SK-N-SH (cell line): ENCODE measurements around the gene LPP.

Experiments
- CHD2 ChIP-seq: fragments of 150-350 bp; IDR thresholded peaks from 2 replicates; pipeline ENCODE4 v1.6.1; 2018; ENCODE audit warnings: low read length; ENCODE audit not compliant: partially characterized antibody
- CTCF ChIP-seq: fragments of 200-600 bp; sonication (generic); IDR thresholded peaks from 2 replicates; pipeline ENCODE4 v1.6.1; 2017; ENCODE audit warnings: antibody characterized with exemption, mild to moderate bottlenecking, moderate library complexity
- EP300 ChIP-seq, 2 experiments: IDR thresholded peaks; 2 replicates each; pipeline versions ENCODE4 v1.4.0 to v1.6.1; 2012; ENCODE audit warnings: borderline replicate concordance in 1 of 2, low read depth in 1 of 2, low read length in 1 of 2
- EZH2phosphoT487 ChIP-seq: fragments of 200-600 bp; sonication (generic); IDR thresholded peaks from 2 replicates; pipeline ENCODE4 v1.6.1; 2017; ENCODE audit warnings: low read depth, mixed run types, mild to moderate bottlenecking, antibody characterized with exemption, moderate library complexity, borderline replicate concordance
- FOXJ3 ChIP-seq: sonication (generic); formaldehyde crosslinking; IDR thresholded peaks from 2 replicates; pipeline ENCODE4 v1.5.1; 2020; ENCODE audit warnings: mild to moderate bottlenecking, missing genetic modification reagents
- MAX ChIP-seq: IDR thresholded peaks from 2 replicates; pipeline ENCODE4 v1.4.0; 2012; ENCODE audit warnings: low read depth
- MXI1 ChIP-seq: IDR thresholded peaks from 2 replicates; pipeline ENCODE4 v1.6.1; 2012; ENCODE audit warnings: mild to moderate bottlenecking, low read depth, low read length, improper control_type of control experiment
- POLR2AphosphoS5 ChIP-seq: IDR thresholded peaks from 2 replicates; pipeline ENCODE4 v1.6.1; 2012; ENCODE audit warnings: low read depth, low read length
- RAD21 ChIP-seq: IDR thresholded peaks from 2 replicates; pipeline ENCODE4 v1.6.1; 2012; ENCODE audit warnings: mild to moderate bottlenecking, low read length
- RXRA ChIP-seq: IDR thresholded peaks from 2 replicates; pipeline ENCODE4 v1.4.0; 2012; ENCODE audit warnings: low read depth, mild to moderate bottlenecking, borderline replicate concordance
- TAF1 ChIP-seq: IDR thresholded peaks from 2 replicates; pipeline ENCODE4 v1.6.1; 2012; ENCODE audit warnings: low read depth, mild to moderate bottlenecking, low read length, moderate library complexity, borderline replicate concordance
- USF1 ChIP-seq: IDR thresholded peaks from 2 replicates; pipeline ENCODE4 v1.4.0; 2012; ENCODE audit warnings: low read depth, borderline replicate concordance
- USF2 ChIP-seq: fragments of 150-350 bp; IDR thresholded peaks from 2 replicates; pipeline ENCODE4 v1.6.1; 2017; ENCODE audit warnings: antibody characterized with exemption, low read length, low read depth, borderline replicate concordance

- TF ChIP-seq USF2 = no peak
- no peak for TF ChIP-seq CTCF
- TF ChIP-seq EP300 (IDR thresholded peaks at IDR 0.05; ENCODE audit: borderline replicate concordance in 1 of 2, low read depth in 1 of 2, low read length in 1 of 2) = no peak
- TF ChIP-seq TAF1 = no peak
- TF ChIP-seq MAX = no peak
- no peak for TF ChIP-seq RAD21
- TF ChIP-seq CHD2 = no peak
- no peak for TF ChIP-seq EZH2phosphoT487
- no peak for TF ChIP-seq POLR2AphosphoS5
- TF ChIP-seq RXRA = no peak
- TF ChIP-seq MXI1 = no peak
- no peak for TF ChIP-seq FOXJ3 (CRISPR knock-in tag)
- TF ChIP-seq USF1 = no peak
These were observed 590.2 kb downstream of the LPP start for GRCh38 chr3:188744166-188744565.
